Measurements from ENCODE around the gene ESYT2. TPM values are rescaled to one million over a fixed set of nuclear protein-coding genes. Genes with fewer than 3 reads are reported as not detected.

Gene ESYT2
- total and polyA plus RNA-seq, 2 of the 4 experiments (the other 2 are of a cell fraction), result 26.7 to 69.9 TPM

DNA sequence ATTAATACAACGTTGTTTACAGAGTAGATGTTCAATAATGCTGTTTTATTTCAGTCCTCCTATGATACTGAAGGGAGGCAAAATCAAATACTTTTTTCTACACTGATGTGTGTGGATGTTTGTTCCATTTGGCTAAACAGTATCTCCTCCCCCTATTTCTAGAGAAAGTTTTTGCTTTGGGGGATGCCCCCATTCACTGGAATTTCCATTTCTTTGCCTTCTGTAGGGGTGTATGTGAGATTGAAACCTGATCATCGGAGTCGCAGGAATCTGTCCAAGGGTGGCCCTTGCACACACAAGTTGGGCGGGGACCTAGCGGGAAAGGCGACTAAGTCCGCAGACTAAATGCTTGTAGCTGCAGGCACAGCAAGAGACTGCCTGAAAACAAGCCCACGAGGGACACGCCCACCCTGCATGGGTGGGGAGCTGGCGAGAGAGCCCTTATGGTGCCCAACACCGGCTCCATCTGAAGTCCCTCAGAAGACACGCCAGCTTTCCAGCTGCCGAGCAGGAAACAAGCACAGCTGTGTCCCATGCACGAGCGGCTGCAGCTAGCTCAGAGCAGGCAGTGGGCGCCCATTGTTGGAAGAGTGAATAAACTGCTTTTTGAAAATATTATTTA is 58.0 kb downstream of the ESYT2 start:
- 60% methylated on average over 7 of the region's 16 CpGs; no CpG with 5 or more reads in 1 of the 2 experiments for WGBS, 2 experiments (ENCODE audit: extremely low coverage in 2 of 2, insufficient read length in 1 of 2)
- Histone ChIP-seq H3K4ac (ENCODE audit: low read depth, low read length) (no peak overlapping the region), H4K91ac (ENCODE audit: insufficient read depth, low read depth, low read length) (no peak overlapping the region), H3K79me1 (ENCODE audit: low read depth in 1 of 2, low read length in 2 of 2) (peaks cover 3 to 5% of the 10 kb centered on the region in 2 experiments; a peak in 2 of 4 replicates), H4K8ac (ENCODE audit: low read depth in 2 of 2, low read length in 2 of 2) (no peak overlapping the region), H3K9me1 (ENCODE audit: insufficient read depth, low read length) (peaks cover 6% of the 10 kb centered on the region; the same call in 1 of the 2 replicates), H3K9me3 (ENCODE audit: control insufficient read depth, insufficient read depth, low read length) (no peaks in the 10 kb centered on the region), H2BK15ac (ENCODE audit: low read depth, low read length) (no peak overlapping the region), H2AK5ac (ENCODE audit: low read depth, low read length) (no peak overlapping the region), H2BK120ac (ENCODE audit: low read depth, low read length) (no peak overlapping the region), H2BK20ac (ENCODE audit: low read depth, low read length) (no peak overlapping the region), H4K5ac (ENCODE audit: low read depth, low read length) (no peak overlapping the region), H3K4me3 (ENCODE audit: insufficient read depth, low read depth, low read length) (no peak overlapping the region), H3K14ac (replicated peaks; ENCODE audit: low read depth, low read length) (no peak overlapping the region), H3K9ac (ENCODE audit: low read depth, low read length) (no peak overlapping the region), H3K18ac (ENCODE audit: low read depth, low read length) (no peak overlapping the region), H3K23ac (ENCODE audit: low read depth, low read length) (no peak overlapping the region), H3K4me2 (ENCODE audit: low read depth, low read length) (no peak overlapping the region), H2AK9ac (replicated peaks; ENCODE audit: low read depth, low read length, poor library complexity) (no peak overlapping the region), H3K27ac (ENCODE audit: insufficient read depth, low read length) (no peak overlapping the region), H2AFZ (replicated peaks; ENCODE audit: low read length, poor library complexity) (no peak overlapping the region), H3K27me3 (ENCODE audit: control insufficient read depth, insufficient read depth, low read length) (no peaks in the 10 kb centered on the region), H3K56ac (ENCODE audit: extremely low read depth, insufficient read depth, low read length) (no peak overlapping the region), H4K20me1 (ENCODE audit: insufficient read depth, low read length) (no peaks in the 10 kb centered on the region), H3K4me1 (ENCODE audit: control insufficient read depth, insufficient read depth, low read length) (peaks cover 3% of the 10 kb centered on the region; the same call in 1 of the 2 replicates), H3K36me3 (ENCODE audit: control insufficient read depth, insufficient read depth, low read length) (peaks cover 19% of the 10 kb centered on the region), H2BK5ac (ENCODE audit: low read depth, low read length, poor library complexity, severe bottlenecking) (no peak overlapping the region)
- BruUV-seq (replicated peaks), result no TSS peak
- dilution Hi-C loops (cut with HindIII; ENCODE audit: low sequenced_read_pairs, unreplicated experiment) (no loop called here), intact Hi-C loops (cut with micrococcal nuclease) (no loop called here), in situ Hi-C loops (cut with MboI; ENCODE audit: low sequenced_read_pairs) (no loop called here)
- ChIA-PET CTCF (interaction anchor here (0.5 kb wide), 1 partner anchor 33 kb away, joined by 6 read pairs; no protein-coding TSS in a partner anchor), POLR2A (ENCODE audit: unreplicated experiment) (no interaction called here)
- ATAC-seq (ENCODE audit: low read depth) (no peak), DNase-seq (no peak)
- TF ChIP-seq BHLHE40 (IDR thresholded peaks at IDR 0.05; ENCODE audit: low read depth, low read length) (no peak), MXI1 (IDR thresholded peaks at IDR 0.05; ENCODE audit: borderline replicate concordance, low read depth, low read length) (no peak), FOS (IDR thresholded peaks at IDR 0.05; ENCODE audit: low read depth, low read length) (no peak), RAD21 (IDR thresholded peaks at IDR 0.05; ENCODE audit: low read length) (no peak), MAZ (IDR thresholded peaks at IDR 0.05; ENCODE audit: borderline replicate concordance, low read depth, low read length) (no peak), RFX5 (IDR thresholded peaks at IDR 0.05; ENCODE audit: low read depth, low read length) (no peak), MAFK (IDR thresholded peaks at IDR 0.05; ENCODE audit: low read depth, low read length) (no peak), NFE2L2 (IDR thresholded peaks at IDR 0.05; ENCODE audit: low read depth, low read length) (no peak)
- TF ChIP-seq, protein P1, sequence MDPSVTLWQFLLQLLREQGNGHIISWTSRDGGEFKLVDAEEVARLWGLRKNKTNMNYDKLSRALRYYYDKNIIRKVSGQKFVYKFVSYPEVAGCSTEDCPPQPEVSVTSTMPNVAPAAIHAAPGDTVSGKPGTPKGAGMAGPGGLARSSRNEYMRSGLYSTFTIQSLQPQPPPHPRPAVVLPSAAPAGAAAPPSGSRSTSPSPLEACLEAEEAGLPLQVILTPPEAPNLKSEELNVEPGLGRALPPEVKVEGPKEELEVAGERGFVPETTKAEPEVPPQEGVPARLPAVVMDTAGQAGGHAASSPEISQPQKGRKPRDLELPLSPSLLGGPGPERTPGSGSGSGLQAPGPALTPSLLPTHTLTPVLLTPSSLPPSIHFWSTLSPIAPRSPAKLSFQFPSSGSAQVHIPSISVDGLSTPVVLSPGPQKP (IDR thresholded peaks at IDR 0.05; ENCODE audit: borderline replicate concordance, low read depth, low read length), result no peak
